CD4-positive, alpha-beta memory T cell (primary cell): ENCODE results near the gene ZNF146. TPM values are rescaled to one million over a fixed set of nuclear protein-coding genes. Genes with fewer than 3 reads are reported as not detected.
"Not testable (repeated sequence)": the region's sequence is repeated elsewhere in the genome, so short reads cannot be mapped to it uniquely, and the experiment has no call there.

Experiments
- CTCF ChIA-PET: fragments of 350-600 bp; sonication (Branson Sonifier 250); formaldehyde crosslinking; loops from one replicate; lab custom pipeline; 2021; ENCODE audit warnings: inconsistent platforms; ENCODE audit not compliant: partially characterized antibody; lab: Charles Lee
- POLR2A ChIA-PET: fragments of 350-600 bp; sonication (Branson Sonifier 250); formaldehyde crosslinking; loops from one replicate; lab custom pipeline; 2021; ENCODE audit not compliant: partially characterized antibody; lab: Charles Lee
- DNase-seq, 5 donors: peaks; one replicate each; pipeline versions ENCODE4 v3.0.0 to v3.0.0-alpha.2; 2020 to 2022; ENCODE audit warnings: mixed read lengths in 1 of 5
- H3K27ac ChIP-seq: one replicate; pipeline ENCODE4 v1.7.0; 2013; ENCODE audit warnings: low read depth, low read length
- H3K27me3 ChIP-seq: 2 replicates; pipeline ENCODE4 v1.7.0; 2013; ENCODE audit warnings: mild to moderate bottlenecking, low read length, moderate library complexity; ENCODE audit not compliant: insufficient read depth
- H3K36me3 ChIP-seq: 2 replicates; pipeline ENCODE4 v1.7.0; 2013; ENCODE audit warnings: mild to moderate bottlenecking, low read length, moderate library complexity; ENCODE audit not compliant: insufficient read depth
- H3K4me1 ChIP-seq: 2 replicates; pipeline ENCODE4 v1.7.0; 2013; ENCODE audit warnings: mild to moderate bottlenecking, low read length, moderate library complexity; ENCODE audit not compliant: insufficient read depth
- H3K4me3 ChIP-seq, 2 donors: one replicate each; pipeline ENCODE4 v1.7.0; 2013; ENCODE audit warnings: low read length in 2 of 2, mild to moderate bottlenecking in 1 of 2
- H3K9me3 ChIP-seq, 2 donors: one replicate each; pipeline ENCODE4 v1.7.0; 2013; ENCODE audit warnings: low read length in 2 of 2, control low read depth in 1 of 2; ENCODE audit not compliant: control insufficient read depth in 1 of 2
- H3K27ac Mint-ChIP-seq, 7 donors: one replicate each; pipeline ENCODE4 v1.8.0; 2020 to 2021; ENCODE audit warnings: mixed read lengths in 7 of 7, mild to moderate bottlenecking in 6 of 7, inconsistent platforms in 3 of 7, moderate library complexity in 3 of 7
- H3K27me3 Mint-ChIP-seq, 2 donors: one replicate each; pipeline ENCODE4 v1.8.0; 2020 to 2021; ENCODE audit warnings: mixed read lengths in 2 of 2
- H3K36me3 Mint-ChIP-seq, 2 donors: one replicate each; pipeline ENCODE4 v1.8.0; 2020 to 2021; ENCODE audit warnings: mixed read lengths in 2 of 2, inconsistent platforms in 1 of 2, mild to moderate bottlenecking in 1 of 2
- H3K4me1 Mint-ChIP-seq, 4 donors: one replicate each; pipeline ENCODE4 v1.8.0; 2020 to 2021; ENCODE audit warnings: mixed read lengths in 4 of 4, mild to moderate bottlenecking in 1 of 4
- H3K4me3 Mint-ChIP-seq, 8 donors: one replicate each; pipeline ENCODE4 v1.8.0; 2020 to 2021; ENCODE audit warnings: mixed read lengths in 8 of 8, mild to moderate bottlenecking in 7 of 8, moderate library complexity in 6 of 8, inconsistent platforms in 3 of 8
- H3K9me3 Mint-ChIP-seq, 8 donors: one replicate each; pipeline ENCODE4 v1.8.0; 2020 to 2021; ENCODE audit warnings: mixed read lengths in 8 of 8, mild to moderate bottlenecking in 5 of 8, inconsistent platforms in 3 of 8, moderate library complexity in 1 of 8
- intact Hi-C: fragments of 100-400 bp; cut with micrococcal nuclease; formaldehyde crosslinking; loops from one replicate; pipeline ENCODE4 v1.15.1; 2023
- polyA plus RNA-seq, 2 donors: library from polyadenylated mRNA; unstranded; fragments of 300-500 nt; fragmentation: Illumina TruSeq; gene quantifications; one replicate each; pipeline ENCODE4 v1.2.3, GENCODE V29; 2021
- total RNA-seq, 2 experiments: library from RNA; stranded (reverse); gene quantifications; one replicate each; pipeline ENCODE4 v1.2.3, GENCODE V29; 2021

The ZNF146 gene
- total and polyA plus RNA-seq, 4 experiments from 2014 or later = 39.1 to 84.9 (median 75.3) TPM

DNA sequence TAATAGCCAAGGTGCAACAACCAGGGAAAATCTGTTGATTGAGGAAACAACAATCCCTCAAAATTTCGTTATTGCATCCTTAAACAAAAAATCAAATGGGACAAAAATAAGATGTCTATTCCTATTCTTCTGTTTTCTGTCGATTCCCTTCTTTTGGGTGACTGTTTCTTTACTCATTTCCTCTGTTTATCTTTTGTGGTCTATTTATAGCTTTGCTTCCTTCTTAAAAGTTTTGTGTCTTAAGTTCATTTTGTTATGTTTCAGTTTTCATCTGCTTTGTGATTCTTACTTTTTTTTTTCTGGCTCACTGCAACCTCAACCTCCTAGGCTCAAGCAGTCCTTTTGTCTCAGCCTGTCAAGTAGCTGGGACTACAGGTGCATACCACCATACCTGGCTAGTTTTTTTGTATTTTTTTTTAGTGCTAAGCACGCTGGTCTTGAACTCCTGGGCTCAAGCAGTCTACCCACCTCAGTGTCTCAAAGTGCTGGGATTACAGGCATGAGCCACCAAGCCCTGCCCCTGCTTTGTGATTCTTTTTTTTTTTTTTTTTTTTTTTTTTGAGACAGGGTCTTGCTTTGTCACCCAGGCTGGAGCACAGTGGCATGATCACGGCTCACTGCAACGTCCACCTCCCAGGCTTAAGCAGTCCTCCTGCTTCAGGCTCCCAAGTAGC is 10.4 kb downstream of the ZNF146 start:
- Mint-ChIP-seq H3K9me3 (peaks cover 5 to 49% (median 25%) of the 10 kb centered on the region in 8 donors), H3K4me3 (peak overlapping the region in 2 of 8 donors; percentile 33 to 42), H3K4me1 (peaks cover 12 to 48% (median 30%) of the 10 kb centered on the region in 4 donors), H3K27ac (peak overlapping the region in 3 of 7 donors; percentile 4 to 36 (median 11)), H3K36me3 (peaks cover 61 to 66% of the 10 kb centered on the region in 2 donors), H3K27me3 (no peaks in the 10 kb centered on the region)
- POLR2A ChIA-PET = interaction anchor here (1.8 kb wide), 1 partner anchor 11 kb away, joined by 4 read pairs; the partner anchor contains the start of genes ZNF146 and ZNF565
- CTCF ChIA-PET = interaction anchor here (1.2 kb wide), 1 partner anchor 11 kb away, joined by 3 read pairs; the partner anchor contains the start of genes ZNF146 and ZNF565
- Histone ChIP-seq H3K4me1 (peaks cover 10% of the 10 kb centered on the region), H3K4me3 (no peak overlapping the region), H3K9me3 (peaks cover 0 to 16% of the 10 kb centered on the region in 2 donors), H3K27ac (no peak overlapping the region), H3K27me3 (no peaks in the 10 kb centered on the region), H3K36me3 (peaks cover 57% of the 10 kb centered on the region)
- DNase-seq = no peak
- intact Hi-C loops = no loop called here

DNA sequence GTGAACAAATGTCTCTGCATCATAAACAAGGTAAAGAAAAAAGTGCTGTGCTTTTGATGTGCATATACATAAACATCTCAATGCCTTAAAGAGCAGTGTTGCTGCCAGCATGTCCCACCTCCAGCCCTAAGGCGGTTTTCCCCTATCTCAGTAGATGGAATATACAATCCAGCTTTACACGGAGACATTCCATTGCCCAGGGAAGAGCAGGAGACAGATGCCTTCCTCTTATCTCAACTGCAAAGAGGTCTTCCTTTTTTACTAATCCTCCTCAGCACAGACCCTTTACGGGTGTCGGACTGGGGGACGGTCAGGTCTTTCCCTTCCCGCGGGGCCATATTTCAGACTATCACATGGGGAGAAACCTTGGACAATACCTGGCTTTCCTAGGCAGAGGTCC is 18.7 kb downstream of the ZNF146 start:
- DNase-seq, CTCF ChIA-PET, H3K27ac Mint-ChIP-seq, H3K4me1 ChIP-seq, H3K4me1 Mint-ChIP-seq, H3K4me3 Mint-ChIP-seq, H3K27me3 Mint-ChIP-seq, H3K27me3 ChIP-seq, POLR2A ChIA-PET, intact Hi-C loops, H3K27ac ChIP-seq, H3K4me3 ChIP-seq: not testable (repeated sequence)
- Histone ChIP-seq H3K36me3 (peaks cover 79% of the 10 kb centered on the region), H3K9me3 (peaks cover 16 to 48% of the 10 kb centered on the region in 2 donors)
- Mint-ChIP-seq H3K36me3 (peaks cover 85 to 90% of the 10 kb centered on the region in 2 donors), H3K9me3 (peaks cover 6 to 93% (median 81%) of the 10 kb centered on the region in 8 donors)

DNA sequence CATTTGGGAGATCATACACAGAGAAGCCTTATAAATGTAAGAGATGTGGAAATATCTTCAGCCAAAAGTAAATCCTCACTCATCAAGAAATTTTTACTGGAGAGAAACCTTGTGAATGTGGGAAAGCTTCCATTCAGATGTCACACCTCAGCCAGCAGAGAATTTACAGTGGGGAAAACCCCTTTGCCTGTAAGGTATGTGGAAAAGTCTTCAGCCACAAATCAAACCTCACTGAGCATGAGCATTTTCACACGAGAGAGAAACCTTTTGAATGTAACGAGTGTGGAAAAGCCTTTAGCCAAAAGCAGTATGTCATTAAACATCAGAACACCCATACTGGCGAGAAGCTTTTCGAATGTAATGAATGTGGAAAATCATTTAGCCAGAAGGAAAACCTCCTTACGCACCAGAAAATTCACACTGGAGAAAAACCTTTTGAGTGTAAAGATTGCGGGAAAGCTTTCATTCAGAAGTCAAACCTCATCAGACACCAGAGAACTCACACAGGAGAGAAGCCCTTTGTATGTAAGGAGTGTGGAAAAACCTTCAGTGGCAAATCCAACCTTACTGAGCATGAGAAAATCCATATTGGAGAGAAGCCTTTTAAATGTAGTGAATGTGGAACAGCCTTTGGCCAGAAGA is 21.5 kb downstream of the ZNF146 start:
- Histone ChIP-seq H3K4me3 (peak overlapping the region; percentile 11 to 22), H3K4me1 (no peaks in the 10 kb centered on the region), H3K36me3 (peaks cover 52% of the 10 kb centered on the region), H3K27me3 (no peaks in the 10 kb centered on the region), H3K9me3 (peaks cover 16 to 53% of the 10 kb centered on the region in 2 donors), H3K27ac (no peak overlapping the region)
- Mint-ChIP-seq H3K9me3 (peaks cover 0 to 98% (median 84%) of the 10 kb centered on the region in 8 donors), H3K4me3 (no peak overlapping the region), H3K4me1 (no peaks in the 10 kb centered on the region), H3K36me3 (peaks cover 65 to 82% of the 10 kb centered on the region in 2 donors), H3K27ac (no peak overlapping the region), H3K27me3 (no peaks in the 10 kb centered on the region)
- ChIA-PET POLR2A (no interaction called here), CTCF (no interaction called here)
- intact Hi-C loops = no loop called here
- DNase-seq = no peak

DNA sequence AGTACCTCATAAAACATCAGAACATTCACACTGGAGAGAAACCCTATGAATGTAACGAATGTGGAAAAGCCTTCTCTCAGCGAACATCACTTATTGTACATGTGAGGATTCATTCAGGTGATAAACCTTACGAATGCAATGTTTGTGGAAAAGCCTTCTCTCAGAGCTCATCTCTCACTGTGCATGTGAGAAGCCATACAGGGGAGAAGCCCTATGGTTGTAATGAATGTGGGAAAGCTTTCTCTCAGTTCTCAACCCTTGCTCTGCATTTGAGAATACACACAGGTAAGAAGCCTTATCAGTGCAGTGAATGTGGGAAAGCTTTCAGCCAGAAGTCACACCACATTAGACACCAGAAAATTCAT is 22.0 kb downstream of the ZNF146 start:
- CTCF ChIA-PET = no interaction called here
- Mint-ChIP-seq H3K27me3 (no peaks in the 10 kb centered on the region), H3K9me3 (peaks cover 0 to 98% (median 85%) of the 10 kb centered on the region in 8 donors)

DNA sequence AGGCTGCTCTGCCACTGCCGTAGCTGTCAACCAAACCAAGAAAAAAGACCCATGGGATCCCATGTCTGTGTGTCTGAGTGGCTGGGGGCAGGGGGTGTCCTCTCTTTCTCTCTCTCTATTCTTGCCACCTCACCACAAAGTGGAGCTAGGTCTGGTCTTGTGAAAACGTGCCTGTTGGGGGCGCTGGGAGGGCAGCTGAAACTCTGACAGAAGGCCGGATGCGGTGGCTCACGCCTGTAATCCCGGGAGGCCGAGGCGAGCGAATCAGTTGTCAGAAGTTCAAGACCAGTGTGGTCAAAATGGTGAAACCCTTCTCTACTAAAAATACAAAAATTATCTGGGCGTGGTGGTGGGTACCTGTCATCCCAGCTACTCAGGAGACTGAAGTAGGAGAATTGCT is 29.2 kb downstream of the ZNF146 start:
- Histone ChIP-seq H3K4me1 (no peaks in the 10 kb centered on the region), H3K36me3 (no peaks in the 10 kb centered on the region), H3K27me3 (no peaks in the 10 kb centered on the region), H3K9me3 (peaks cover 0 to 11% of the 10 kb centered on the region in 2 donors), H3K4me3 (no peak overlapping the region), H3K27ac (no peak overlapping the region)
- H3K27ac Mint-ChIP-seq = peak overlapping the region in 1 of 7 donors; percentile 29
- ChIA-PET POLR2A (no interaction called here), CTCF (interaction anchor here (0.6 kb wide), 1 partner anchor 18 kb away, joined by 4 read pairs; no protein-coding TSS in a partner anchor)
- no peak overlapping the region for H3K4me3 Mint-ChIP-seq
- peaks cover 21 to 25% of the 10 kb centered on the region in 2 donors for H3K36me3 Mint-ChIP-seq
- no peak for DNase-seq
- no peaks in the 10 kb centered on the region for H3K27me3 Mint-ChIP-seq
- intact Hi-C loops = no loop called here
- H3K4me1 Mint-ChIP-seq = peaks cover 0 to 3% (median 1%) of the 10 kb centered on the region in 4 donors
- H3K9me3 Mint-ChIP-seq = peaks cover 3 to 83% (median 70%) of the 10 kb centered on the region in 8 donors

More for the DNA sequence above, 22.0 kb downstream of the ZNF146 start:
- Histone ChIP-seq H3K36me3 (peaks cover 47% of the 10 kb centered on the region), H3K27ac (no peak overlapping the region), H3K9me3 (peaks cover 16 to 56% of the 10 kb centered on the region in 2 donors), H3K4me3 (peak overlapping the region in 1 of 2 donors; percentile 22), H3K27me3 (no peaks in the 10 kb centered on the region), H3K4me1 (no peaks in the 10 kb centered on the region)
- peaks cover 65 to 80% of the 10 kb centered on the region in 2 donors for H3K36me3 Mint-ChIP-seq
- intact Hi-C loops = no loop called here
- no peaks in the 10 kb centered on the region for H3K4me1 Mint-ChIP-seq
- no peak overlapping the region for H3K27ac Mint-ChIP-seq
- H3K4me3 Mint-ChIP-seq = no peak overlapping the region
- POLR2A ChIA-PET = no interaction called here
- no peak for DNase-seq

DNA sequence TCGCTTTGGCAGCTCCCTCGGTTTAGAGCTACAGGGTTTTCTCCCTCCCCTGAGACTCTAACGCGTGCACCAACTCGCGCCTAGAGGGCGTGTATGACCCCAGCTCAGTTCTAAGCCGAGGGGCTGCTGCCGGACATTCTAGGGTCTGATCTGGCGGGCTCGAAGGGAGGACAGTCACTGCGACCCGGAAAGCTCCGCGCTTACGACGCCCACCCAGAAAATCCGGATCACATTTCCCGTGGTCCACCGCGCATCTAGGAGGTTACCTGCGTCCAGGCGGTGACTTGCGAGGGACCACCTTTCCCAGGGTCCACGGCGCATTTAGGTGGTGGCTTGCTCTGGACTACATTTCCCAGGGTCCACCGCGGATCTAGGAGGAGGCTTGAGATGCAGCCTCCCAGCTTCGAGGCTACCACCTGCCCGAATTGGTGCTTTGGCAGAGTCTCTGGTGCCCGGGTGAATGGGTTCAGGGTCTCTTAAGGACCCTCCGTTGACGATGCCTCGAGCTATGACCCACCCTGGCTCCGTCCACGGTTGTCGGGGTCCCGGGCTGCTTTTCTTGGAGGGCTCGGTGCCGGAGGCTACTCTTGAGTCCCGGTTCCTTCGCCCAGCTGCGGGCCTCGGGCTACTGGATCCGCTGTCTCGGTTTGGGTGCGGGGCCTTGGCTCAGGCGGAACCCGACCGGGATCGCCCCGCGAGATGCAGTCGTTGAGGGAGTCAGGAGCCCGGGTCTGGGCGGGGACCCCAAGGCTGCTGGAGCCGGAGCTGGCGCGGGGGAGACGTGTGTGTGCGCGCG is 30.5 kb downstream of the ZNF146 start:
- ChIA-PET POLR2A (no interaction called here), CTCF (no interaction called here)
- Histone ChIP-seq H3K36me3 (no peaks in the 10 kb centered on the region), H3K27ac (no peak overlapping the region), H3K4me3 (no peak overlapping the region), H3K9me3 (peaks cover 0 to 9% of the 10 kb centered on the region in 2 donors), H3K4me1 (no peaks in the 10 kb centered on the region), H3K27me3 (no peaks in the 10 kb centered on the region)
- Mint-ChIP-seq H3K36me3 (peaks cover 12 to 19% of the 10 kb centered on the region in 2 donors), H3K4me1 (peaks cover 0 to 3% (median 1%) of the 10 kb centered on the region in 4 donors), H3K27me3 (no peaks in the 10 kb centered on the region), H3K4me3 (no peak overlapping the region), H3K27ac (no peak overlapping the region), H3K9me3 (peaks cover 3 to 82% (median 64%) of the 10 kb centered on the region in 8 donors)
- no peak for DNase-seq
- intact Hi-C loops = no loop called here
